ENCODE results near the gene UBAC2. TPM values are rescaled to one million over a fixed set of nuclear protein-coding genes. Genes with fewer than 3 reads are reported as not detected.

The UBAC2 gene, protein sequence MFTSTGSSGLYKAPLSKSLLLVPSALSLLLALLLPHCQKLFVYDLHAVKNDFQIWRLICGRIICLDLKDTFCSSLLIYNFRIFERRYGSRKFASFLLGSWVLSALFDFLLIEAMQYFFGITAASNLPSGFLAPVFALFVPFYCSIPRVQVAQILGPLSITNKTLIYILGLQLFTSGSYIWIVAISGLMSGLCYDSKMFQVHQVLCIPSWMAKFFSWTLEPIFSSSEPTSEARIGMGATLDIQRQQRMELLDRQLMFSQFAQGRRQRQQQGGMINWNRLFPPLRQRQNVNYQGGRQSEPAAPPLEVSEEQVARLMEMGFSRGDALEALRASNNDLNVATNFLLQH
- 10 to 100 TPM; 56.2 to 92.6 (median 76.0) TPM for polyA plus RNA-seq
- long read RNA-seq, donor 1: 0 reads
- long read RNA-seq, donor 2, transcript UBAC2-203 (9 exons, 1,375 nt): major isoform, 10 of 10 reads
- long read RNA-seq, donor 2, partial matches to known transcripts: 0 of 10 reads
- long read RNA-seq, donor 2, other reads (novel, unspliced or antisense): 0 of 10 reads
- long read RNA-seq, donor 3, transcript UBAC2-203 (9 exons, 1,375 nt): major isoform, 5 of 5 reads
- long read RNA-seq, donor 3, partial matches to known transcripts: 0 of 5 reads
- long read RNA-seq, donor 3, other reads (novel, unspliced or antisense): 0 of 5 reads
- long read RNA-seq, donor 4: 0 reads
- long read RNA-seq, donor 5, partial matches to known transcripts: 0 of 4 reads
- long read RNA-seq, donor 5, other reads (novel, unspliced or antisense): 0 of 4 reads
- long read RNA-seq, donor 6, transcript UBAC2-203 (9 exons, 1,375 nt): major isoform, 14 of 35 reads
- long read RNA-seq, donor 6, partial matches to known transcripts: 20 of 35 reads
- long read RNA-seq, donor 6, other reads (novel, unspliced or antisense): 0 of 35 reads
- long read RNA-seq, donor 7: 0 reads
- long read RNA-seq, donor 8, partial matches to known transcripts: 0 of 1 reads
- long read RNA-seq, donor 8, other reads (novel, unspliced or antisense): 0 of 1 reads
- long read RNA-seq, donor 9, partial matches to known transcripts: 0 of 2 reads
- long read RNA-seq, donor 9, other reads (novel, unspliced or antisense): 0 of 2 reads
- long read RNA-seq, donor 10, transcript UBAC2-203 (9 exons, 1,375 nt): major isoform, 30 of 58 reads
- long read RNA-seq, donor 10, partial matches to known transcripts: 28 of 58 reads
- long read RNA-seq, donor 10, other reads (novel, unspliced or antisense): 0 of 58 reads

- 0 to 1% (median 0%) methylated on average over 65 to 76 of the region's 76 CpGs for WGBS, 3 donors
- DNase-seq: peak; percentile 97 to 98
- Histone ChIP-seq H3K27me3 (ENCODE audit: control insufficient read depth in 3 of 3, insufficient read depth in 3 of 3, low read length in 3 of 3) (no peaks in the 10 kb centered on the region), H3K4me3 (ENCODE audit: low read depth in 1 of 3, low read length in 3 of 3) (peak within 1 kb of the TSS; percentile 85 to 100 (median 94)), H3K36me3 (ENCODE audit: control insufficient read depth in 3 of 3, insufficient read depth in 2 of 3, low read depth in 1 of 3, low read length in 3 of 3) (peaks cover 0 to 5% (median 0%) of the 10 kb centered on the region in 3 donors), H3K27ac (ENCODE audit: low read depth in 1 of 3, low read length in 2 of 3) (peak within 1 kb of the TSS; percentile 97 to 100 (median 97)), H3K9me3 (ENCODE audit: control insufficient read depth in 2 of 2, insufficient read depth in 1 of 2, low read depth in 1 of 2, low read length in 1 of 2) (no peaks in the 10 kb centered on the region), H3K4me1 (ENCODE audit: control insufficient read depth in 3 of 3, insufficient read depth in 2 of 3, low read depth in 1 of 3, low read length in 2 of 3) (peaks cover 4 to 22% (median 8%) of the 10 kb centered on the region in 3 donors)
- FAIRE-seq: no peak
Observed at GRCh38 chr13:99200432-99201167, at the start of gene UBAC2. Gene UBAC2, plus strand, starts transcription at chr13:99200854. Its CDS starts 55 bp downstream, at chr13:99200909.

DNA sequence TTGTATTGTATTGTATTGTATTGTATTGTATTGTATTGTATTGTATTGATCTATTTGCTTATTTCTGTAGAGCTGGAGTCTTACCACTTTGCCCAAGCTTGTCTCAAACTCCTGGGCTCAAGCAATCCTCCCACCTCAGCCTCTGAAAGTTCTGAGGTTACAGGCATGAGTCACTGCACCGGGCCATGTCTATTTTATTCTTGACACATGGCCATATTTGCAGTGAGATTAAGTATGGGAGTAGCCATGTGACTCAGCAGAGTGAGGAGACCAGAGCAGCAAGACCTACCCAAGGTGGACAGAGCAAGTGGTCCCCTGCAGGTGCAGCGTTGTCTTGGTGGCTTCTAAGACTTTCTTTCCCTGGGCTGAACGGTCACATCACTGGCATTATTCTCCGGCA, 49.1 kb upstream of the UBAC2 start:
- Histone ChIP-seq H3K4me1 (ENCODE audit: control insufficient read depth in 3 of 3, insufficient read depth in 2 of 3, low read depth in 1 of 3, low read length in 2 of 3) (no peaks in the 10 kb centered on the region), H3K27me3 (ENCODE audit: control insufficient read depth in 3 of 3, insufficient read depth in 3 of 3, low read length in 3 of 3) (no peaks in the 10 kb centered on the region), H3K4me3 (ENCODE audit: low read depth in 1 of 3, low read length in 3 of 3) (no peak overlapping the region), H3K9me3 (ENCODE audit: control insufficient read depth in 2 of 2, insufficient read depth in 1 of 2, low read depth in 1 of 2, low read length in 1 of 2) (no peaks in the 10 kb centered on the region), H3K36me3 (ENCODE audit: control insufficient read depth in 3 of 3, insufficient read depth in 2 of 3, low read depth in 1 of 3, low read length in 3 of 3) (no peaks in the 10 kb centered on the region), H3K27ac (ENCODE audit: low read depth in 1 of 3, low read length in 2 of 3) (no peak overlapping the region)
- FAIRE-seq: no peak
- peak in 1 of 2 donors; percentile 5 for DNase-seq
- 75 to 79% (median 75%) methylated on average over 4 of the region's 4 CpGs for WGBS, 3 donors

DNA sequence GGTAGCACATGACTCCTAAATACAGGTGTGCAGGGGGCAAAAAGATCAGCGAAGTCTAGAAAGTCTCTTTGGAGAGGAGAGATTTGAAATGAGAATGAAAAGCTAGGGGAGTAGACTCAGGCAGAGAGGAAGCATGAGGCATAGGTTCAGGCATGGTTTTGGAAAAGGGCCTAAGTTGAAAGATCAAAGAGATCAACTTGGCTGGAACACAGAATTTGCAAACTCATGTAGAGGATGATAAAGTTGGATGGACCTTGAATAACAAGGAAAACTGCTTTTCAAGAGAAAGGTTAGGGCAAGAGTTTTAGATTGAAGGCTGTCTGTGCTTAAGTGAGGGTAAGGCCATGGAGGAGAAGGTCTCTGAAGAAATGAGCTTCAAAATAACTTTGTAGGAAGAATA, 47.4 kb upstream of the UBAC2 start:
- 91 to 96% (median 94%) methylated on average over 1 of the region's 1 CpG for WGBS, 3 donors
- no peak for FAIRE-seq

GRCh38 chr13:99154064-99154463, 46.6 kb upstream of the UBAC2 start:
- FAIRE-seq: no peak
- Histone ChIP-seq H3K36me3 (ENCODE audit: control insufficient read depth in 3 of 3, insufficient read depth in 2 of 3, low read depth in 1 of 3, low read length in 3 of 3) (no peaks in the 10 kb centered on the region), H3K27ac (ENCODE audit: low read depth in 1 of 3, low read length in 2 of 3) (no peak overlapping the region), H3K4me1 (ENCODE audit: control insufficient read depth in 3 of 3, insufficient read depth in 2 of 3, low read depth in 1 of 3, low read length in 2 of 3) (no peaks in the 10 kb centered on the region), H3K9me3 (ENCODE audit: control insufficient read depth in 2 of 2, insufficient read depth in 1 of 2, low read depth in 1 of 2, low read length in 1 of 2) (no peaks in the 10 kb centered on the region), H3K27me3 (ENCODE audit: control insufficient read depth in 3 of 3, insufficient read depth in 3 of 3, low read length in 3 of 3) (peaks cover 0 to 2% (median 0%) of the 10 kb centered on the region in 3 donors), H3K4me3 (ENCODE audit: low read depth in 1 of 3, low read length in 3 of 3) (no peak overlapping the region)
- no peak for DNase-seq
- 76 to 92% (median 78%) methylated on average over 2 of the region's 2 CpGs for WGBS, 3 donors

More for the DNA sequence above, 47.4 kb upstream of the UBAC2 start:
- Histone ChIP-seq H3K4me1 (ENCODE audit: control insufficient read depth in 3 of 3, insufficient read depth in 2 of 3, low read depth in 1 of 3, low read length in 2 of 3) (no peaks in the 10 kb centered on the region), H3K27ac (ENCODE audit: low read depth in 1 of 3, low read length in 2 of 3) (no peak overlapping the region), H3K9me3 (ENCODE audit: control insufficient read depth in 2 of 2, insufficient read depth in 1 of 2, low read depth in 1 of 2, low read length in 1 of 2) (no peaks in the 10 kb centered on the region), H3K4me3 (ENCODE audit: low read depth in 1 of 3, low read length in 3 of 3) (no peak overlapping the region), H3K36me3 (ENCODE audit: control insufficient read depth in 3 of 3, insufficient read depth in 2 of 3, low read depth in 1 of 3, low read length in 3 of 3) (no peaks in the 10 kb centered on the region), H3K27me3 (ENCODE audit: control insufficient read depth in 3 of 3, insufficient read depth in 3 of 3, low read length in 3 of 3) (no peaks in the 10 kb centered on the region)
- DNase-seq: no peak

- H3K36me3 ChIP-seq (ENCODE audit: control insufficient read depth in 3 of 3, insufficient read depth in 2 of 3, low read depth in 1 of 3, low read length in 3 of 3): no peaks in the 10 kb centered on the region
- no peak overlapping the region for H3K27ac ChIP-seq (ENCODE audit: low read depth in 1 of 3, low read length in 2 of 3)
- WGBS, 3 donors: 89 to 95% (median 91%) methylated on average over 5 of the region's 5 CpGs
- DNase-seq: no peak
- FAIRE-seq: no peak
- no peak overlapping the region for H3K4me3 ChIP-seq (ENCODE audit: low read depth in 1 of 3, low read length in 3 of 3)
- H3K9me3 ChIP-seq (ENCODE audit: control insufficient read depth in 2 of 2, insufficient read depth in 1 of 2, low read depth in 1 of 2, low read length in 1 of 2): no peaks in the 10 kb centered on the region
- H3K27me3 ChIP-seq (ENCODE audit: control insufficient read depth in 3 of 3, insufficient read depth in 3 of 3, low read length in 3 of 3): peaks cover 0 to 2% (median 0%) of the 10 kb centered on the region in 3 donors
- H3K4me1 ChIP-seq (ENCODE audit: control insufficient read depth in 3 of 3, insufficient read depth in 2 of 3, low read depth in 1 of 3, low read length in 2 of 3): no peaks in the 10 kb centered on the region
Observed at GRCh38 chr13:99155821-99156220, 44.8 kb upstream of the UBAC2 start.

DNA sequence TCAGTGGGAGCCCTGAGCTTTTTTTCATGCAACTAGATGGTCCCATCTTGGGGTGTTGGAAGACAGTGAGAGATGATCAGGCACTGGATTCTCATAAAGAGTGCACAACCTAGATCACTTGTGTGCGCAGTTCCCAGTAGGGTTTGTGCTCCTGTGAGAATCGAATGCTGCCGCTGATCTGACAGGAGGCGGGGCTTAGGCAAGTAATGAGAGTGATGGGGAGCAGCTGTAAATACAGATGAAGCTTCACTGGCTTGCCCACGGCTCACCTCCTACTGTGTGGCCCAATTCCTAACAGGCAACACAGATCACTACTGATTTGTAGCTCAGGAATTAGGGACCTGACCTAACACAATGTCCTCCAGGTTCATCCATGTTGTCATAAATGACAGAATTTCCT, 43.6 kb upstream of the UBAC2 start:
- no peak for DNase-seq
- 59 to 88% (median 84%) methylated on average over 5 of the region's 5 CpGs for WGBS, 3 donors
- Histone ChIP-seq H3K9me3 (ENCODE audit: control insufficient read depth in 2 of 2, insufficient read depth in 1 of 2, low read depth in 1 of 2, low read length in 1 of 2) (no peaks in the 10 kb centered on the region), H3K36me3 (ENCODE audit: control insufficient read depth in 3 of 3, insufficient read depth in 2 of 3, low read depth in 1 of 3, low read length in 3 of 3) (no peaks in the 10 kb centered on the region), H3K27me3 (ENCODE audit: control insufficient read depth in 3 of 3, insufficient read depth in 3 of 3, low read length in 3 of 3) (peaks cover 0 to 2% (median 0%) of the 10 kb centered on the region in 3 donors), H3K4me3 (ENCODE audit: low read depth in 1 of 3, low read length in 3 of 3) (no peak overlapping the region), H3K4me1 (ENCODE audit: control insufficient read depth in 3 of 3, insufficient read depth in 2 of 3, low read depth in 1 of 3, low read length in 2 of 3) (no peaks in the 10 kb centered on the region), H3K27ac (ENCODE audit: low read depth in 1 of 3, low read length in 2 of 3) (no peak overlapping the region)
- FAIRE-seq: no peak

GRCh38 chr13:99158846-99159245, 41.8 kb upstream of the UBAC2 start:
- no peak for DNase-seq
- Histone ChIP-seq H3K9me3 (ENCODE audit: control insufficient read depth in 2 of 2, insufficient read depth in 1 of 2, low read depth in 1 of 2, low read length in 1 of 2) (no peaks in the 10 kb centered on the region), H3K36me3 (ENCODE audit: control insufficient read depth in 3 of 3, insufficient read depth in 2 of 3, low read depth in 1 of 3, low read length in 3 of 3) (no peaks in the 10 kb centered on the region), H3K4me1 (ENCODE audit: control insufficient read depth in 3 of 3, insufficient read depth in 2 of 3, low read depth in 1 of 3, low read length in 2 of 3) (no peaks in the 10 kb centered on the region), H3K4me3 (ENCODE audit: low read depth in 1 of 3, low read length in 3 of 3) (no peak overlapping the region), H3K27ac (ENCODE audit: low read depth in 1 of 3, low read length in 2 of 3) (no peak overlapping the region), H3K27me3 (ENCODE audit: control insufficient read depth in 3 of 3, insufficient read depth in 3 of 3, low read length in 3 of 3) (peaks cover 0 to 2% (median 0%) of the 10 kb centered on the region in 3 donors)
- 73 to 81% (median 74%) methylated on average over 8 of the region's 8 CpGs for WGBS, 3 donors
- no peak for FAIRE-seq

Data from small intestine (tissue), 16 donors.